Stimulated activated CD4-positive, alpha-beta T cell treated with anti-CD3 and anti-CD28 coated beads, TNF-alpha, amount 100 ng/mL, for 24 hours (primary cell): ENCODE results near the gene CPNE9.
"Not testable (repeated sequence)": the region's sequence is repeated elsewhere in the genome, so short reads cannot be mapped to it uniquely, and the experiment has no call there.

Source experiments
- DNase-seq, 3 experiments: peaks; one replicate each; pipeline ENCODE4 v3.0.0-alpha.2; 2020; ENCODE audit warnings: low read depth in 3 of 3

The CPNE9 gene

DNA sequence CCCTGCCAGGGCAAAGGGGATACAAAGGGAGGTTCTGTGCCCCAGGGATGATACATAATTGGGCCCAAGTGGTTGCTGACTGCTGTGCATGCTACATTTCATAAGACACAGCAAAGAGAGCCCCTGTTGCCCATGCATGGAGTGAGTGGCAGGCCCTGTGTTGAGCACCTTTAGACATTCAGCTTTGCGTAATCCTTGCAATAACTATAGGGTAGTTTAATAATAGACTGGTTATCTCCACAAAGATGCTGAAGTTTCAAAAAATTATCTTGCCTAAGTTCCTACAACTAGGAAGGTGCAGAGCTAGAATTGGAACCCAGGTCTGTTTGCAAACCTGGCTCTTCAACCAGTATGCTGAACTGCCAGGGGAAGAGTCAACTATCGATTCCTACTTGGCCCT, 44.4 kb downstream of the CPNE9 start:
- no peak for DNase-seq

DNA sequence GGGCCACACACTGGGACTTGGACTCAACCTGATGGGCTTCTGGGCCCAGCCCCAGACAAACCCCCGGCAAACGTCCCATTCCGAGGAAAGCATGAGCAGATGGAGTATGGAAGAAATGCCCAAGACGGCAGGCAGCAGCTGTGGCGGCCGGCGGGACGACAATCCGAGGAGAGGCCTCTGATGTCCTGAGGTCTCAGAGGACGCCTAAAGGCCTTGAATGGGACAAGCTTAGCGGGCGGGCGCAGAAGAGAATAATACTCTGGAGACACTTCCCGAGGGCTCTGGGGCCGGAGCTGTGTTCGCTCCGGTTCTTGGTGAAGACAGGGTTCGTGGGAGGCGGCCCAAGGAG, 45.6 kb downstream of the CPNE9 start:
- DNase-seq = no peak

DNA sequence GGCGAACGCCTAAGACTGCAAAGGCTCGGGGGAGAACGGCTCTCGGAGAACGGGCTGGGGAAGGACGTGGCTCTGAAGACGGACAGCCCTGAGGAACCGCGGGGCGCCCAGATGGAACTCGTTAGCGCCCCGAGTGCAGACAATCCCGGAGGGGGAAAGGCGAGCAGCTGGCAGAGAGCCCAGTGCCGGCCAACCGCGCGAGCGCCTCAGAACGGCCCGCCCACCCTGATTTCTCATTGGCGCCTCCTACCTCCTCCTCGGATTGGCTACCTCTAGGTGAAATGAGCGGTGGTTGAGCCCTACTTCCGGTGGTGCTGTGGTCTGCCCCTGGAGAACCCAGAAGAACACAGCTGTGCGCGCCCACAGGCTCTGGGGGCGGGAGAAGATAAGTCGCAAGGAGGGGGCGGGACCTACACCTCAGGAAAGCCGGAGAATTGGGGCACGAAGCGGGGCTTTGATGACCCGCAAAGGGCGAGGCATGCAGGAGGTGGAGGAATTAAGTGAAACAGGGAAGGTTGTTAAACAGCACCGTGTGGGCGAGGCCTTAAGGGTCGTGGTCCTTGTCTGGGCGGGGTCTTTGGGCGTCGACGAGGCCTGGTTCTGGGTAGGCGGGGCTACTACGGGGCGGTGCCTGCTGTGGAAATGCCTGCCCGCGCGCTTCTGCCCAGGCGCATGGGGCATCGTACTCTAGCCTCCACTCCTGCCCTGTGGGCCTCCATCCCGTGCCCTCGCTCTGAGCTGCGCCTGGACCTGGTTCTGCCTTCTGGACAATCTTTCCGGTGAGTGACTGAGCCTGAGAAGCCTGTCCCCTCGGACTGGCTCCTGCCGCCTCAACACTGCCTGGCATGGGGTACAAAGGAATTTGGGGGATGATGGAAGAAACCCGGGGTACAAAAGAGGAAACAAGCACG, 46.3 kb downstream of the CPNE9 start, which contains the start of gene OGG1:
TSS of gene OGG1 (plus strand) at position 308 of the 911 bp plus-strand sequence. CDS start at position 643, 335 bp downstream.
- peak; percentile 85 to 96 (median 90) for DNase-seq

DNA sequence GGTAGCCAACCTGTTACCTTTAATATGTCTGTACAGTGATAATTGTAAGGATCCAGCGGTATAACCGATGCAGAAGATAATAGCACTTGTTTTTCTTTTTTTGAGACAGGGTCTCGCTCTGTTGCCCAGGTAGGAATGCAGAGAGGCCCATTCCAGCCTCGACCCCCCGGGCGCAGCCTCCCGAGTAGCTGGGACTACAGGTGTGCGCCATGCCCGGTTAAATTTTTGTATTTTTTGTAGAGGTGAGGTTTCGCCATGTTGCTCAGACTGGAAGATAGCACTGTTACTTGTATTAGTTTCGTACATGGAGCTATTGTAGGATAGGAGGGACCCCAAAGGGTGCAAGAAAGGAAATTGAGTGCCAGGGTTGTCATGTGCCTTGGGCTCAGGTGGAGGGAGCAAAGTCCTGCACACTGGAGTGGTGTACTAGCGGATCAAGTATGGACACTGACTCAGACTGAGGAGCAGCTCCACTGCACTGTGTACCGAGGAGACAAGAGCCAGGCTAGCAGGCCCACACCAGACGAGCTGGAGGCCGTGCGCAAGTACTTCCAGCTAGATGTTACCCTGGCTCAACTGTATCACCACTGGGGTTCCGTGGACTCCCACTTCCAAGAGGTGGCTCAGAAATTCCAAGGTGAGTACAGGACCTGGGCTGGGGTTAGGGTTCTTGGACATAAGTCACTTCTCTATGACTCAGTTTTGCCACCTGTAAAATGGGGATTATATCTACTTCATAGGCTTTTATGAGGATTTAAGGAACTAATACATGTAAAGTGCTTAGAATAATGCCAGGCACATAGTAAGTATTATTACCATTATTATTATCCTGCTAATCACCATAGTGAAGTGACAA, 47.2 kb downstream of the CPNE9 start:
- no peak for DNase-seq

DNA sequence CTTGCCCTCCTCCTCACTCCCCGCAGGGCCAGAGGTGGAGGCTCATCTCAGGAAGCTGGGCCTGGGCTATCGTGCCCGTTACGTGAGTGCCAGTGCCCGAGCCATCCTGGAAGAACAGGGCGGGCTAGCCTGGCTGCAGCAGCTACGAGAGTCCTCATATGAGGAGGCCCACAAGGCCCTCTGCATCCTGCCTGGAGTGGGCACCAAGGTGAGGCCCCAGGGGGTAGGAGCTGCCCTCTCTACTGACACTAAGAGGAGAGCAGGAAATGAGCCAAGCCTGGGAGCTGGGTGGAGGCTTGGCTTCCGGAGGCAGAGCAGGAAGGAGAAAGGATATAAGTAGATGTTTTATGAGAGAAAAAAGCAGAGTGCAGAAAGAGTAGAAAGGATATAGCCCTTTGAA, 51.0 kb downstream of the CPNE9 start:
- no peak for DNase-seq

DNA sequence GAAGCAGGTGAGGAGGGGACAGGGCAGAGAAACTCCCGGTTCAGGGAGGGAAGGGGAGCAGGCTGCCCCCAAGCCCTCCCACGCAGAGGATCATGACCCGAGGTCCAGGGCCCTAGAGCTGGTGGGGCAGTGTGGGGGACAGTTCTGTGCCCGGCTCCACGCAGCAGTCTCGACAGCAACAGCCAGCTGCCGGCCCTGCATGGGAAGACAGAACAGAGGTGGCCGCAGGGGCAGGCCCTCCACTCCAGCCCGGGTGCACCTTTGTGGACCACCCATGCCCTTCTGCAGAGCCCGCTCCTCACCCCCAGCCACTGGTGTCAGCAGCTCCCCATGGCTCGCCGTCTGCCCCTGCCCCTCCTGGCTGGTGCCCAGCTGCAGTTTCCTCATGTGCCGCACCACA, 53.8 kb downstream of the CPNE9 start:
- no peak for DNase-seq

DNA sequence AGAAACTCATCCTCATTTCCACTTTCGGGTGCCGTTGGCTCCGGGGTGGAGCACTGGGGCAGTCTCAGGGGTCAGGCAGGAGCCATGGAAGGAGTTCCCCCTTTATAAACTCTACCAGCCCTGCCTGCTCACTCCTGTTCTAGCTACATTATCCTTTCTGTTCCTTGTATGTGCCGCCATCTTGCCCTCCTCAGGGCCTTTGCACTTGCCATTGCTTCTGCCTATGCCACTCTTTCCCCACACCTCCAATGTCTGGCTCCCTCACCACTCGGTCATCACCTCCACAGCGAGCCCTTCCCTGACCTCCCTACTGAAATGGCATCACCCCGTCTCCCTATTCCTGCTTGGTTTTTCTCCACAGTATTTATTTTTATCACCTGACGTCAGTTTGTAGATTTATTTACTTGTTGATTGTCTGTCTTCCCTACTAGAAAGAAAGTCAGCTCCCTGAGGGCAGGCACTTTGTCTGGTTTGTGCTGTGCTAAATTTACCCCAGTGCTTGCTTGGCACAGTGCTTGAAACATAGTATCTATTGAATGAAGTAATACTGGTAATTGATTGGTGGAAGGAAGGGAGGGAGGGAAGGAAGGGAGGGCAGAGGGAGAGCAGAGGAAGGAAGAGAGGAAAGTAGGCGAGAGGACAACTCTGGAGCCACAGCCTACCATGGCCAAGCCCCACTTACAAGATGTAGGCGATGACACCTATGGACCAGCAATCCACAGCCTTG, 57.3 kb downstream of the CPNE9 start:
- no peak for DNase-seq

DNA sequence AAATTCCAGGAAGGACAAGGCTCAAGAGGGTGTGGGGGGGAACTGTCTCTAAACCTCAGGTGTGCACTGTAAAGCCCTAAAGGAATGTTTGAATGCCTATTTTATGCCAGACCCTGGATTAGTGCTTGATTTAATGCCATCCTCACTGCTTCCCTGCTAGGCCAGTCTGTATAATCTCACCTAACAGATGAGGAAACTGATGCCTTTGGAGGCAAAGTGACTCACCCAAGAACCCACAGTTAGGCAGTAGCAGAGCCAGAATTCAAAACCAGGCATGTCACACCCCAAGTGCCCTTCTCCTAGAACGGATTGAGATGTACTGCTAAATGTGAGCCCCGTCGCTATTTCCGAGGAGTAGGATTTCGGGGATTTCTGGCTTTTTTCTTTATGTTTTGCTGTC, 58.3 kb downstream of the CPNE9 start:
- no peak for DNase-seq

DNA sequence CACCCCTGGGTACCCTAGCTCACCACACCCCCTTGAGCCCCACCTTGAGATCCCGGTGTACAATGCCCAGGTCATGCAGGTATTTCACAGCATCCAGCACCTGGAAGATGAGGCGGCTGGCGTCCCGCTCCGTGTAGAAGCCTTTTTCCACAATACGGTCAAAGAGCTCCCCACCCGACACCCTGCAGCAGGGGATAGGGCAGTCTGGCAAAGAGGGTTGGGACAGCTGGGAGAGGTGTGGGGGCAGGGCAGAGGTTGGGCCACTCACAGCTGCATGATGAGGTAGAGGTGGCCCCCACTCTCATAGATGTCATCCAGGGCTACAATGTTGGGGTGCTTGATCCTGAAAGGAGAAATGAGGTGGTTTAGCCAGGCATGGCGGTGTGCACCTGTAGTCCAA, 59.2 kb downstream of the CPNE9 start:
- no peak for DNase-seq

DNA sequence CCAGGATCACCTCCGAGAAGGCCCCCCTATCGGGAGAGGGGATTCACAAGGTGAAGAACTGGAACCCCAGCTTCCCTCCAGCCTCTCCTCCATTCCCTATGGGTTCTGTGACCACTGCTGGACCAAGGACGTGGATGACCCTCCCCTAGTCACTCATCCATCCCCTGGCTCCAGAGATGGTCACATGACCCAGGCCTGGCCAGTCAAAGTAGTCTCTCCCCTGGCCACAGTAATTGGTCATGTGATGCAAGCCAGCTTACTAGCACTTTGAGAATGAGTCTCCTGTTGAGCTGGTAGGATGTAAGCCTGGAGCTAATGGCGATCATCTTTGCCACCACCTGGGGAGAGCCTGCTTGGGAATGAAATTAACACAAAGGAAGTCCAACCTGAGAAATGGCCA, 62.2 kb downstream of the CPNE9 start:
- no peak for DNase-seq

DNA sequence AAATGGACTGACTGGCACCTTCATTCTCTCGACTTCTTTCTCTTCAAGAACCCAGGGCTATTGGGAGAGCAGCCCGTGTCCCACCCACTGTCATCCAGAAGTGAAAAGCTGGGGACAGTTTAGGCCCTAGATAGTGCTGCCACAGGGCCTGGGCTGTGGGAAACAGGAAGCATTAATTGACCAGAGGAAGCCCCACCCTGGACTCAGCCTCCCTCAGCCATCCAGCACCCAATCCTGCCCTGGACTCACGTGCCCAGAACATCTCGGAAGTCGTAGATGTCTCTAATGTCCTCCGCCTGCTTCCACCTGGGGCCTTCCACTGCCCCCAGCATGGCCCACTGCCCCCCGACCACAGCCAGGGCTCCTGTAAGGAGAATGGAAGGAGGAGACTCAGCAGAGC, 63.8 kb downstream of the CPNE9 start:
- DNase-seq = no peak

DNA sequence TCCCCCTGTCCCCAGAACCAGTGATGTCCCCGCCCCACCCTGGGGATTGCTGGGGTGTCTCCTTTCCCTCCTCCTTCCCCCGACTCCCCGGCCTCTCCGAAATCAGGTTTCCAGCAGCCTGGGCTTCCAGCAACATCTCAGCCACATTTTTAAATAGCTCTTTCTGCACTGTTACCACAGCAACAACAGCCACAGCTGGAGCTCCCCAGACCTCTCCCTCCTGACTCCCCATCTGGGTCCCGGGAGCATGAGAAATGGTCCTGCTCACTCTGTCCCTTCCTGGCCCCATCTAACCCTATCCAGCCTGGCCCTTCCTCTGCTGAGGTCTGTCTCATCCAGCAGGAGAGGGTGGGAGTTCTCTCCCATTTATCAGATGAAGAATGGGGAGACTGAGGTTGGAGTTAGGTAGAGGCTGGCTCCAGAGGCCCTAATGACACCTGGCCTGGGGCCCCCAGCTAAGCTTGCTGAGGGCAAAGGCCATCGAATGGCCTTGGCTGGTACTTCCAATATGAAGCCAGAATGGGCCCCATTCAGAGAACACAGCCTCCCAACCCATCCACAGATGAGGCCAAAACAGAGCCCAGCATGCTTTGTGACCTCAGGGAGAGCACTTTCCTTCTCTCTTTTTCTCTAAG, 64.6 kb downstream of the CPNE9 start:
- DNase-seq = no peak

DNA sequence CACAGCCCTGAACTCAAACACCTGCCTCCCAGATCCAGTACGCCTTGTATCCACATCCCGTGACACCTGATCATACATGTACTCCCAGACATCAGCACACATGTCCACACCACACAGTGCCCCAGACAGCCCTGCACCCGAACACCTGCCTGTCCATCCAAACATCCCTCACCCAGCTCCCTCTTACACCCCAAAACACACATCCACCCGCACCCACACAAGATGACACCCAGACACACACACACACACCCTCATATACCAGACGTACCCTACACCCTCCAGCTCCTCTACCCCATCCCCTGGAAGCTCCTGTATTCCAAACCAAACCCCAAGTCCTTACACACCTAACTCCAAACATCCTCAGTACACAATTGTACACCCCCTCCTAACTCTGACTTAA, 65.4 kb downstream of the CPNE9 start:
- no peak for DNase-seq

DNA sequence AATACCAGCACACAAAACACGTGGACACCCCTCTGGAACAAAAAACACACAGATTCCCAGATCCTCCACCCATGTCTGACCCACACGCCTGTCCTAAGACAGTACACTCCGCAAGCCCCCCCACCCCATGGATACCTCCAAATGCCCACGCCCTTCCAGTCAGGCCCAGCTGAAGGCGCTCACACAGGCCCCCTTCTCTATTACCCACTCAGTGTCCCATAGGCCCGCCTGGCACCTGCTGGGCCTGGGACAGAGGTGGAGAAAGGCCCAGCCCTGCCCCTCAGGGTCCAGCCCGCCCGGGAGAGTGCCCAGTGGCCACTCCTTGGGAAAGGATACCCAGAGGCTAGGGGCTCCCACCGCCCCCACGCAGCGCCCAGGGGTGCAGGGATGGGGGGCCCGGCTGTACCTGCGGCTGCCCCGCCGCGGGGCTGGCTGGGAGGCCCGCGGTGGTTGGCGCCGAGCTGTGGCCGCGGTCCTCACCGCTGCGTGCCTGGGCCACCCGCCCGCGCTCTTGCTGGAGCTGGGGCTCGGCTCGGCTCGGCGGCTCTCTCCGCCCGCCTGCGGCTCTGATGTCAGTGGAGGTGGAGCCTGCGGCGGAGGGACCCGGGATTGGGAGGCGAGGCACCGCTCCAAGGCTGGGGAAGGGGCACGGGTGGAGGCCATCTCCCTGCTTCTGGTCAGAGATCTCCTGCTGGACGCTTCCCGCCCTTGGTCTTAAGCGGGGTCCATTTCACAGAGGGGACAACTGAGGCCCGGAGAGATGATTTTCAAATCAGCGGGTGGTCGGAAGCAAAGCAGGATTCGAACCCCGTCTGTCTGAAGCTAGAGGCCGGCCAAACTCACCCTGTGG, 66.0 kb downstream of the CPNE9 start, which contains the start of gene CAMK1:
TSS of gene CAMK1 (minus strand) at position 522 of the 850 bp plus-strand sequence. CDS start 2,198 bp downstream, outside the sequence.
- peak in 2 of 3 experiments; percentile 43 to 71 for DNase-seq

DNA sequence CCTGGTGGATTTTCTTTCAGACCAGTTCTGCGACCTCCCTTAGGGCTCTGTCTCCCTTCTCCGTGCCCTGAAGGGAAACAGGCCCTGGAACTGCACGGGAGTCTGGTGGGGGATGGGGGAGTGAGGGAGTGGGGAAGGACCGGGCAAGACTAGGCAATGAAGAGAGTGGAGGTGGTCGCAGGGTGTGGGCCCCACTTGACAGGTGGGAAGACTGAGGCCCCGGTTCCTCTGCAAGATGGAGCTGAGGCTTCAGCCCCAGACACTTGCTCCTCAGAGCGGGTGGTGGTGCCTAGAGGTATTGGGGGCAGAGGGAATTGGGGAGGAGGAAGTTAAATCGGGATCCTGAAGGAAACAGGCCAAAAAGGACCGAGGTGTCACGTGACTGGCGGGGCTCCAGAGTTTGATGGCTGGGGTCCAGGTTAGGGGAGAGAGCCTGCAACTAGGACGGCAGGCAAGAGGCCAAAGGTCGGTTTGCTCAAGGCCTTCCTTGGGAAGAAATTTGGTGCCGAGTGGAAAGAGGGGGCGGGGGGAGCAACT, 66.7 kb downstream of the CPNE9 start:
- DNase-seq = no peak

DNA sequence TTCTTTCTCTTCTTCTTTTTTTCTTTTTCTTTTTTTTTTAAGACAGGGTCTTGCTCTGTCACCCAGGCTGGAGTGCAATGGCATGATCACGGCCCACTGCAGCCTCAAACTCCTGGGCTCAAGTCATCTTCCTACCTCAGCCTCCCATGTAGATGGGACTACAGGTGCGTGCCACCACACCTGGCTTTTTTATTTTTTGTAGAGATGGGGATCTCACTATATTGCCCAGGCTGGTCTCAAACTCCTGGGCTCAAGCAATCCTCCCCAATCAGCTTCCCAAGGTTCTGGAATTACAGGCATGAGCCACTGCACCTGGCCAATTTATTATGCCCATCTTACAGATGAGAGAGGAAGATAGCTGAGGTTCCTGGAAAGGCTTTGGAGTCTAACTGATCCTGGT, 67.4 kb downstream of the CPNE9 start:
- not testable (repeated sequence) for DNase-seq

DNA sequence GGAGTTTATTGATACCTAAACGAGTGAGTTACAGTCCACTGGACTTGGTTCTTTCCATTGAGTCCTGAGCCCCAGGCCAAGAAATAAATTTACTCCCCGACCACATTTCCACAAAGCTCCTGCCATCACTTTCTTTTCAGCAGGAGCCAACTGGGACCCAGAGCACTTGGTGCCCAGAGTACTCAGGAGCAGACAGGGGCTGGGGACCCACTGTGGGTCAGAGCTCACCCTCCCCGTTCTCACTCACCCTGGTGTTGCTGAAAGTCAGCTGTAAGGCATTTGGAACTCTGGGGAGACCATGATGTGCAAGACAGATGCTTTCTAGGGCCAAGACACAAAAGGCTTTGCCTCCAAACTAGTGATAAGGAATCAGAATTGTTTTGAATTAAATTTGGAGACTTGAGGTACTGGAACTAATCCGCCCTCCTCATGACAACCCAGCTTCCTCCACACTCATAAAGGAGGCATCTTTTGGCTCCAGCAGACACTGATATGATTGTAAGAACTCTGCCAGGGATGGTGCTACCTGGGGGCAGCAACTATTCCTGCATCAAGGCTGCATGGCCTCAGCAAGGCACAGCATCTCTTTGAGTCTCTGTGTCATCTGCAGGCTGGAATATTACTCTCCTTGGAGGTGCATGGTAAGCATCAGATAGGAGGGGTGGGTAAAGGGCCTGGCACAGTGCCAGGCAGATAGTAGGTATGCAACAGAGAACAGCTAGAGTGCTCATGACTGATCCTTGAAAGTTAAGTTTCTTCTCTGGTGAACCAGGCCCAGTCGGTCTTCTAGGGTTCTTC, 73.5 kb downstream of the CPNE9 start:
- peak in 1 of 3 experiments; percentile 22 for DNase-seq

DNA sequence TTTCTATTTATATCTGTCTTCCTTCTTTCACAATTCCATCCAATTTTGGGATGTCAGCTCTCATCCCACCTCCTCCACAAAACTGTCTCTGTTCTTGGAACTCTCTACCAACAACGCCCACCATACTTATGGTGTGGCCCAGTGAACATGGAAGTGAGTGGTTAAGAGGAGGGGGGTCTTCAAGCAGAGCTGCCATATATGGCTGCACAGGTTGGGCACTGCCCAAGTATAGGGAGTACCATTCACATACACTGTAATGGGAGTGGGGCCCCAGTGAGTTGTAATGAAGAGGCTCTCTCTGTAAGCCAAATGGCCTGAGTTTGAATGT, 74.0 kb downstream of the CPNE9 start:
- DNase-seq = no peak
